ENCODE results near the gene TRIM27.
A peak's percentile ranks its signal among the peaks of the same experiment; 100 is the strongest.

Gene TRIM27

GRCh38 chr6:28922821-28923317, 916 bp downstream of the TRIM27 start:
- Histone ChIP-seq H3K4me1 (peaks cover 45% of the 10 kb centered on the region), H3K27ac (peak overlapping the region; percentile 99), H3K4me2 (peak overlapping the region; percentile 80), H3K4me3 (peak overlapping the region; percentile 99), H4K20me1 (peaks cover 45% of the 10 kb centered on the region), H3K27me3 (no peaks in the 10 kb centered on the region), H3K9me3 (no peaks in the 10 kb centered on the region), H3K36me3 (peaks cover 44% of the 10 kb centered on the region), H3K9ac (peak overlapping the region; percentile 99)
- TF ChIP-seq Cebpa-rat (IDR thresholded peaks at IDR 0.05), result no peak

GRCh38 chr6:28922004-28922820, 1.6 kb downstream of the TRIM27 start:
- Histone ChIP-seq H3K27me3 (no peaks in the 10 kb centered on the region), H3K4me2 (peak overlapping the region; percentile 80), H3K9me3 (no peaks in the 10 kb centered on the region), H3K4me1 (peaks cover 45% of the 10 kb centered on the region), H3K36me3 (peaks cover 50% of the 10 kb centered on the region), H3K9ac (peak overlapping the region; percentile 99), H3K4me3 (peak overlapping the region; percentile 99), H4K20me1 (peaks cover 51% of the 10 kb centered on the region), H3K27ac (peak overlapping the region; percentile 99)
- no peak for TF ChIP-seq Cebpa-rat (IDR thresholded peaks at IDR 0.05)

- TF ChIP-seq Cebpa-rat (IDR thresholded peaks at IDR 0.05), result no peak
- Histone ChIP-seq H3K4me3 (no peak overlapping the region), H4K20me1 (peaks cover 71% of the 10 kb centered on the region), H3K36me3 (peaks cover 70% of the 10 kb centered on the region), H3K9me3 (no peaks in the 10 kb centered on the region), H3K4me1 (peaks cover 45% of the 10 kb centered on the region), H3K4me2 (peak overlapping the region; percentile 80), H3K9ac (no peak overlapping the region), H3K27me3 (no peaks in the 10 kb centered on the region), H3K27ac (no peak overlapping the region)
Measured at GRCh38 chr6:28920281-28920680, 3.5 kb downstream of the TRIM27 start.

GRCh38 chr6:28914941-28915340, 8.8 kb downstream of the TRIM27 start:
- H3K27ac ChIP-seq, result no peak overlapping the region
- H3K4me1 ChIP-seq, result peaks cover 11% of the 10 kb centered on the region
- H3K9me3 ChIP-seq, result no peaks in the 10 kb centered on the region
- no peak overlapping the region for H3K9ac ChIP-seq
- no peak overlapping the region for H3K4me3 ChIP-seq
- no peak overlapping the region for H3K4me2 ChIP-seq
- peaks cover 99% of the 10 kb centered on the region for H3K36me3 ChIP-seq
- no peak for TF ChIP-seq Cebpa-rat (IDR thresholded peaks at IDR 0.05)
- peaks cover 91% of the 10 kb centered on the region for H4K20me1 ChIP-seq
- no peaks in the 10 kb centered on the region for H3K27me3 ChIP-seq

GRCh38 chr6:28910901-28911690, 12.7 kb downstream of the TRIM27 start:
- peaks cover 95% of the 10 kb centered on the region for H4K20me1 ChIP-seq
- no peak overlapping the region for H3K4me2 ChIP-seq
- TF ChIP-seq Cebpa-rat (IDR thresholded peaks at IDR 0.05), result no peak
- H3K27me3 ChIP-seq, result no peaks in the 10 kb centered on the region
- no peak overlapping the region for H3K27ac ChIP-seq
- H3K36me3 ChIP-seq, result peaks cover 99% of the 10 kb centered on the region
- H3K9ac ChIP-seq, result no peak overlapping the region
- no peaks in the 10 kb centered on the region for H3K4me1 ChIP-seq
- H3K9me3 ChIP-seq, result no peaks in the 10 kb centered on the region
- H3K4me3 ChIP-seq, result no peak overlapping the region

- Histone ChIP-seq H3K9me3 (no peaks in the 10 kb centered on the region), H3K36me3 (peaks cover 100% of the 10 kb centered on the region)
Measured at GRCh38 chr6:28907394-28907793, 16.4 kb downstream of the TRIM27 start.

GRCh38 chr6:28906669-28907068, 17.1 kb downstream of the TRIM27 start:
- H3K27me3 ChIP-seq, result no peaks in the 10 kb centered on the region
- H3K4me3 ChIP-seq, result no peak overlapping the region
- H3K9me3 ChIP-seq, result no peaks in the 10 kb centered on the region
- H3K4me1 ChIP-seq, result no peaks in the 10 kb centered on the region
- H3K36me3 ChIP-seq, result peaks cover 100% of the 10 kb centered on the region
- no peak overlapping the region for H3K4me2 ChIP-seq
- H3K27ac ChIP-seq, result no peak overlapping the region
- H3K9ac ChIP-seq, result no peak overlapping the region
- H4K20me1 ChIP-seq, result peaks cover 62% of the 10 kb centered on the region
- no peak for TF ChIP-seq Cebpa-rat (IDR thresholded peaks at IDR 0.05)

More at GRCh38 chr6:28907394-28907793, 16.4 kb downstream of the TRIM27 start:
- Histone ChIP-seq H4K20me1 (peaks cover 69% of the 10 kb centered on the region), H3K27ac (no peak overlapping the region), H3K27me3 (no peaks in the 10 kb centered on the region), H3K9ac (no peak overlapping the region), H3K4me1 (no peaks in the 10 kb centered on the region), H3K4me3 (no peak overlapping the region), H3K4me2 (no peak overlapping the region)
- TF ChIP-seq Cebpa-rat (IDR thresholded peaks at IDR 0.05), result no peak

GRCh38 chr6:28903686-28904085, 20.1 kb downstream of the TRIM27 start:
- Histone ChIP-seq H3K4me2 (no peak overlapping the region), H3K4me3 (no peak overlapping the region), H3K27ac (no peak overlapping the region), H3K9me3 (no peaks in the 10 kb centered on the region), H4K20me1 (peaks cover 33% of the 10 kb centered on the region), H3K27me3 (no peaks in the 10 kb centered on the region), H3K36me3 (peaks cover 94% of the 10 kb centered on the region), H3K9ac (no peak overlapping the region), H3K4me1 (peaks cover 4% of the 10 kb centered on the region; the same call in 1 of the 2 replicates)
- TF ChIP-seq Cebpa-rat (IDR thresholded peaks at IDR 0.05), result no peak

- Histone ChIP-seq H3K4me3 (no peak overlapping the region), H3K4me2 (no peak overlapping the region), H3K27ac (no peak overlapping the region), H3K27me3 (no peaks in the 10 kb centered on the region), H3K4me1 (peaks cover 19% of the 10 kb centered on the region), H3K9me3 (no peaks in the 10 kb centered on the region), H3K36me3 (peaks cover 76% of the 10 kb centered on the region), H3K9ac (no peak overlapping the region), H4K20me1 (peaks cover 14% of the 10 kb centered on the region; the same call in 1 of the 2 replicates)
- TF ChIP-seq Cebpa-rat (IDR thresholded peaks at IDR 0.05), result no peak
Measured at GRCh38 chr6:28901831-28902230, 22.0 kb downstream of the TRIM27 start.
